ENCODE data around the gene CTNNA2. TPM values are rescaled to one million over a fixed set of nuclear protein-coding genes. Genes with fewer than 3 reads are reported as not detected.

CTNNA2 gene
- total and polyA plus RNA-seq, 9 donors: 0.32 to 1.4 (median 0.37) TPM; not detected in 3

DNA sequence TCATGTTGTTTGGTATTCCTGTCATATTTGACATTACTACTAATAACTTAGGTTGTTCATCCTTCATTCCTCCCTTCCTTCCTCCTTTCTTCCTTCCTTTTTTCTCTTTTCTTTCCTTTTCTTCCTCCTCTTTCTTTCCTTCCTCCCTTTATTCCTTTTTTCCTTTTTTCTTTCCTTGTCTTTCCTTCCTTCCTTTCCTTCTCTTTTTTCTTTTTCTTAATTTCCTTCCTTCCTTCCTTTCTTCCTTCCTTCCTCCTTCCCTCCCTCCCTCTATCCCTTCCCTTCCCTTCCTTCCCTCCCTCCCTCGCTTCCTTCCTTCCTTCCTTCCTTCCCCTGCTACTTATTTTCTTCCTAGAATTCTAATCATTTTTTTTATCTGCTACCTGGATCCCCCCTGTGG lies 66.1 kb downstream of the CTNNA2 start:
- H3K27me3 ChIP-seq: no peaks in the 10 kb centered on the region
- no peaks in the 10 kb centered on the region for H3K4me1 ChIP-seq (ENCODE audit: insufficient read depth)
- no peak for DNase-seq
- no peak overlapping the region for H3K4me3 ChIP-seq
- no peaks in the 10 kb centered on the region for H3K9me3 ChIP-seq
- WGBS, 3 donors: 68 to 79% (median 76%) methylated on average over 1 of the region's 1 CpG
- H3K36me3 ChIP-seq: no peaks in the 10 kb centered on the region
- TF ChIP-seq, protein P1, sequence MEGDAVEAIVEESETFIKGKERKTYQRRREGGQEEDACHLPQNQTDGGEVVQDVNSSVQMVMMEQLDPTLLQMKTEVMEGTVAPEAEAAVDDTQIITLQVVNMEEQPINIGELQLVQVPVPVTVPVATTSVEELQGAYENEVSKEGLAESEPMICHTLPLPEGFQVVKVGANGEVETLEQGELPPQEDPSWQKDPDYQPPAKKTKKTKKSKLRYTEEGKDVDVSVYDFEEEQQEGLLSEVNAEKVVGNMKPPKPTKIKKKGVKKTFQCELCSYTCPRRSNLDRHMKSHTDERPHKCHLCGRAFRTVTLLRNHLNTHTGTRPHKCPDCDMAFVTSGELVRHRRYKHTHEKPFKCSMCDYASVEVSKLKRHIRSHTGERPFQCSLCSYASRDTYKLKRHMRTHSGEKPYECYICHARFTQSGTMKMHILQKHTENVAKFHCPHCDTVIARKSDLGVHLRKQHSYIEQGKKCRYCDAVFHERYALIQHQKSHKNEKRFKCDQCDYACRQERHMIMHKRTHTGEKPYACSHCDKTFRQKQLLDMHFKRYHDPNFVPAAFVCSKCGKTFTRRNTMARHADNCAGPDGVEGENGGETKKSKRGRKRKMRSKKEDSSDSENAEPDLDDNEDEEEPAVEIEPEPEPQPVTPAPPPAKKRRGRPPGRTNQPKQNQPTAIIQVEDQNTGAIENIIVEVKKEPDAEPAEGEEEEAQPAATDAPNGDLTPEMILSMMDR (IDR thresholded peaks at IDR 0.05): no peak
- TF ChIP-seq EP300 (IDR thresholded peaks at IDR 0.05) (no peak), POLR2A (IDR thresholded peaks at IDR 0.05) (no peak)
- no peak overlapping the region for H3K27ac ChIP-seq
- intact Hi-C loops (cut with DNase I): no loop called here

DNA sequence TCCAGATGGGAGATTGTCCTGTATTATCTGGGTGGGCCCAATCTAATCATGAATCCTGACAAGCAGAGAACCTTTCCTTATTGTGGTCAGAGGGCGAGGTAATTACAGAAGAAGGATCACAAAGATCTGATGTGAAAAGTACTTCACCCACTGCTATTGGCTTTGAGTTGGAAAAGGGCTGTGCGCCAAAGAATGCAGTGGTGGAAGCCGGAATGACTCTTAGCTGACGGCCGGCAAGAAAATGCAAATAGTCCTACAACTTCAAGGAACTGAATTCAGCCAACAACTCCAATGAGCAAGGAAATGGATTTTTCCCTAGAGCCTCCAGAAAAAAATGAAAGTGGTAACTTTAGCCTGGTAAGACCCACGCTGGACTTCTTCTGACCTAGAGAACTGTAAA lies 67.3 kb downstream of the CTNNA2 start:
- DNase-seq: no peak
- H3K4me3 ChIP-seq: no peak overlapping the region
- TF ChIP-seq POLR2A (IDR thresholded peaks at IDR 0.05) (no peak), EP300 (IDR thresholded peaks at IDR 0.05) (no peak)
- TF ChIP-seq, protein P1 (IDR thresholded peaks at IDR 0.05): no peak
- WGBS, 3 donors: 76 to 82% (median 81%) methylated on average over 6 of the region's 6 CpGs
- H3K9me3 ChIP-seq: no peaks in the 10 kb centered on the region
- no peaks in the 10 kb centered on the region for H3K36me3 ChIP-seq
- intact Hi-C loops (cut with DNase I): no loop called here
- no peak overlapping the region for H3K27ac ChIP-seq
- no peaks in the 10 kb centered on the region for H3K27me3 ChIP-seq
- H3K4me1 ChIP-seq (ENCODE audit: insufficient read depth): no peaks in the 10 kb centered on the region

DNA sequence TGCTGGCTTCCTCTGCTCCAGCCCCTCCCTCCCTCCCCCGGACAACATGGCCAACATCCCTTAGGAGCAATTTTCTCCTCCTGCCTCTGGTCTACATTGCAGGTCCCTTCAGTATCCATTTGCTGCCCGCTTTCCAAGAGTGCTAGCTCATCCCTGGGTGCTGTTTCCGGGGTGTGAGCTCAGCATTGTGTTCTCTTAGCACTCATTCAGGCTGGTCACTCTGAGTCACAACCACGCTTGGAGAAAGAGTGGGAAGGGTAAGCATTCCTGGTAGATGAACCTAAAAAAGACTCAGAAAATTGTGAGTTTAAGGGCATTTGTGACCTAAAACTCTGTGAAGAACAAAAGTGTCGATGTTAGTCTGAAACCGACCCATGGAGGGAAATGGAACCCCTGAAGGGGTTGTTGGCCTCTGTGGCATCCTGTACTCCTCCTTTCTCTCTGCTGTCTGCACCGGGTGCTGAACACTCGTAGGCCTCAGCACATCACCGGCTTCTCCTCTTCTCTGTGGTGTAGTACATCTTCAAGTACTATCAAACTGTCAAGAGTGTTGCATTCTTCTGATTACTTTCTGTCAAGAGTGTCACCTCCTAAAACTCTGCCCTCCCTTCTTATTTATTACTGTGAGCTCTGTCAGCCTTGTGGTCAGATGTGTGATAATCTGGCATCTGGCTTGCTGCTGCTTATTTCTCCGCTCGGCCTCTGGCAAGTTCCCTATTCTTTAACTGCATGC lies 73.0 kb downstream of the CTNNA2 start:
- no peak for DNase-seq
- Histone ChIP-seq H3K4me1 (ENCODE audit: insufficient read depth) (no peaks in the 10 kb centered on the region), H3K27ac (no peak overlapping the region), H3K36me3 (no peaks in the 10 kb centered on the region), H3K4me3 (no peak overlapping the region), H3K27me3 (no peaks in the 10 kb centered on the region), H3K9me3 (no peaks in the 10 kb centered on the region)
- 25 to 29% (median 27%) methylated on average over 11 of the region's 11 CpGs for WGBS, 3 donors
- intact Hi-C loops (cut with DNase I): no loop called here
- TF ChIP-seq, protein P1 (IDR thresholded peaks at IDR 0.05): no peak
- TF ChIP-seq EP300 (IDR thresholded peaks at IDR 0.05) (no peak), POLR2A (IDR thresholded peaks at IDR 0.05) (no peak)

DNA sequence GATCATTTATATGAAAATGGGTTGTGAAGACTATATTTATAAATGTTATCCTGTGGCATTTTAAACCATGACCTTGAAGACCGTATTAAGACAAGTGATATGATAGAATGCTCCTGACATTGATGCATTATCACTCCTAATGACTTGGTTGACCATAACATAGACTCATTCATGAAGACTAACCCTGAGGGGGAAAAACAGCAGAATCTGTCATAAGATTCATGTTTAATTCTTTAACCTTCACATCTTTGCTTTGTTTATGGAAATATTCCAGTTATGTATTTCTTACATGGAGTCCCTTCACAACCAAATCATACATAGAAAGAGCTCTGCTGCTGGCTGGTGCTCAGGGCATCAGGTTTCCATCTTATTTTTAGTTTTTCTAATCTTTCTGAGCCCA lies 78.4 kb downstream of the CTNNA2 start:
- no peak for TF ChIP-seq POLR2A (IDR thresholded peaks at IDR 0.05)
- Histone ChIP-seq H3K4me3 (no peak overlapping the region), H3K27ac (no peak overlapping the region), H3K4me1 (ENCODE audit: insufficient read depth) (no peaks in the 10 kb centered on the region), H3K9me3 (no peaks in the 10 kb centered on the region), H3K36me3 (no peaks in the 10 kb centered on the region), H3K27me3 (no peaks in the 10 kb centered on the region)
- 22 to 38% (median 25%) methylated on average over 1 of the region's 1 CpG for WGBS, 3 donors
- no peak for DNase-seq
- intact Hi-C loops (cut with DNase I): no loop called here

DNA sequence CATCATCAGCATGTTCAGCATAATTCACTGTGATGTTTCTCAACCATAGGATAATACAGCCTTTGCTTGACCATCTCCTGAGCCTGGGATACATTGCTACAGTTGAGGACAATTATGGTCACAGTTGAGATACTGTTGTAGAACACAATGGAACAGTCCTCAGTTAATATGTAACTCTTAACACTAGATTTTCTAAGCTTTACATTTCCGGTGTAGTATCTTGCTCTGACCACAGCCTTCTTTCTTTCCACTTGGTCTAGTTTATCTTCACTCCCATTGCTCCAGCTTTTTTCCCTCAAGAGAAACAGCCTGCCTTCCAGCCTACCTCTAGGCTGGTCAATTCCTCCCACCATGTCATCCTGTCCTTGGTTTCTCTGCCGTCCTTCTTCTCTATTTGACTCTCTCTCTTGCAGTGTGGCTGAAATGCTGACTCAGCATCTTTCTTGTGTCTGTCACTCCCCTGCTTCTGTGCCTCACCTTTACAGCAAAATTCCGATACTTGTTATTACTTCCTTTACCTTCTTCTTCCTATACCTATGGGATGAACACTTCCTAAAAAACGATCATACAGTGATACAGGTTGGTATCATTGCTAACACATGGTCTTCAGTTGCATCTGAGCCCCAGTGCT lies 80.5 kb downstream of the CTNNA2 start:
- Histone ChIP-seq H3K27me3 (no peaks in the 10 kb centered on the region), H3K4me3 (no peak overlapping the region), H3K4me1 (ENCODE audit: insufficient read depth) (no peaks in the 10 kb centered on the region), H3K9me3 (no peaks in the 10 kb centered on the region), H3K36me3 (no peaks in the 10 kb centered on the region), H3K27ac (no peak overlapping the region)
- DNase-seq: no peak
- WGBS, 3 donors: 79 to 83% (median 83%) methylated on average over 4 of the region's 4 CpGs
- intact Hi-C loops (cut with DNase I): no loop called here
- TF ChIP-seq POLR2A (IDR thresholded peaks at IDR 0.05) (no peak), EP300 (IDR thresholded peaks at IDR 0.05) (no peak)
- TF ChIP-seq, protein P1 (IDR thresholded peaks at IDR 0.05): no peak
